Lower leg skin (tissue), 4 donors: ENCODE results near the gene RPS19. TPM values are rescaled to one million over a fixed set of nuclear protein-coding genes. Genes with fewer than 3 reads are reported as not detected.

Source experiments
- DNase-seq, 2 donors: peaks; one replicate each; pipeline ENCODE4 v3.0.0-alpha.2; 2019; ENCODE audit warnings: low spot score in 2 of 2
- H3K4me3 ChIP-seq: fragments of 200-600 bp; sonication (generic); 2 replicates; pipeline ENCODE4 v1.5.1; 2017; ENCODE audit warnings: mild to moderate bottlenecking, low read depth; ENCODE audit not compliant: poor library complexity, severe bottlenecking
- CTCF ChIP-seq, 3 donors: fragments of 450-650 bp; IDR thresholded peaks; one replicate each; pipeline ENCODE4 v1.5.1; 2016; ENCODE audit warnings: antibody characterized with exemption in 3 of 3, mild to moderate bottlenecking in 3 of 3, moderate library complexity in 2 of 3
- POLR2A ChIP-seq, 2 donors: fragments of 450-650 bp; IDR thresholded peaks; one replicate each; pipeline ENCODE4 v1.6.1; 2016 to 2017; ENCODE audit warnings: antibody characterized with exemption in 2 of 2, mild to moderate bottlenecking in 1 of 2, moderate library complexity in 1 of 2
- WGBS, 2 donors: methylation state at CpG; one replicate each; pipeline ENCODE4 v1.1.5; 2018; 5-methylcytosine and 5-hydroxymethylcytosine counted together
- intact Hi-C: fragments of 100-400 bp; cut with DNase I; formaldehyde crosslinking; loops from one replicate; pipeline ENCODE4 v1.15.0; 2023; ENCODE audit warnings: low total_unique reads
- total RNA-seq, 4 donors: library from RNA; depleted of rRNA; stranded (reverse); fragments of >200 nt; gene quantifications; one replicate each; pipeline ENCODE4 v1.1.0, GENCODE V29; 2016

The RPS19 gene
- total RNA-seq, 4 donors from 2014 or later = 1,327 to 3,048 (median 2,121) TPM

- intact Hi-C loops = no loop called here
- TF ChIP-seq CTCF (IDR thresholded peaks at IDR 0.05) (no peak), POLR2A (IDR thresholded peaks at IDR 0.05) (no peak)
- WGBS, 2 donors = 1% methylated on average over 21 of the region's 23 CpGs
- peak overlapping the region; percentile 74 for H3K4me3 ChIP-seq
- DNase-seq = no peak
These were observed 23.4 kb downstream of the RPS19 start for GRCh38 chr19:41883463-41883820.

GRCh38 chr19:41883821-41884733, 24.0 kb downstream of the RPS19 start:
- H3K4me3 ChIP-seq = peak overlapping the region; percentile 74
- intact Hi-C loops = no loop called here
- TF ChIP-seq CTCF (IDR thresholded peaks at IDR 0.05) (no peak), POLR2A (IDR thresholded peaks at IDR 0.05) (no peak)
- peak; percentile 91 to 98 for DNase-seq
- WGBS, 2 donors = 1% methylated on average over 61 to 66 of the region's 66 CpGs

- 52 to 54% methylated on average over 13 of the region's 13 CpGs for WGBS, 2 donors
- intact Hi-C loops = no loop called here
- TF ChIP-seq POLR2A (IDR thresholded peaks at IDR 0.05) (no peak), CTCF (IDR thresholded peaks at IDR 0.05) (no peak)
- no peak overlapping the region for H3K4me3 ChIP-seq
- DNase-seq = no peak
These were observed 27.0 kb downstream of the RPS19 start for GRCh38 chr19:41886761-41887710.

GRCh38 chr19:41887711-41888382, 27.8 kb downstream of the RPS19 start:
- no peak overlapping the region for H3K4me3 ChIP-seq
- no peak for TF ChIP-seq POLR2A (IDR thresholded peaks at IDR 0.05)
- TF ChIP-seq CTCF (IDR thresholded peaks at IDR 0.05) = no peak
- WGBS, 2 donors = 63 to 70% methylated on average over 16 of the region's 17 CpGs
- no peak for DNase-seq
- intact Hi-C loops = no loop called here

GRCh38 chr19:41888926-41889325, 28.9 kb downstream of the RPS19 start:
- WGBS, 2 donors = 86 to 87% methylated on average over 8 to 12 of the region's 12 CpGs
- no peak for TF ChIP-seq POLR2A (IDR thresholded peaks at IDR 0.05)
- no peak for TF ChIP-seq CTCF (IDR thresholded peaks at IDR 0.05)
- no peak for DNase-seq
- intact Hi-C loops = no loop called here
- H3K4me3 ChIP-seq = no peak overlapping the region
